ENCODE results near the gene TATDN2.

DNA sequence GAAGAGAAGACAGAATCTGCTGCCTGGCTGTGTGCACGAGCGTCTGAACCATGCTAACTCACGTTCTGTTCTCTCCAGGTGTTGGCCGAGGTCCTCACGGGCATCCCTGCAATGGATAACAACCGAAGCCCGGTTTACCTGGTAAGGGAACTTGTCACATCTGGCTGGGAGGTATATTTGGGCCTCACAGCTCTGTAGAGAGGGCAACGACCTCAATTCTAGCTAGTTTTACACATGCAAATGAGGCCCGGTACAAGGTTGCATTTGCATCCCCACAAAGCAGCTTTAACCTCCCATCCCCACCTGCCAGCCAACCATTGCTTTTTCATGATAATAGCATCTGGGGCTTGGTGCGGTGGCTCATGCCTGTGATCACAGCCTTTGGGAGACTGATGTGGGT lies 22.0 kb upstream of the TATDN2 start:
- TF ChIP-seq BHLHE40 (IDR thresholded peaks at IDR 0.05; ENCODE audit: borderline replicate concordance) = no peak
- no peak for TF ChIP-seq FOXK2 (IDR thresholded peaks at IDR 0.05)
- no peak for TF ChIP-seq CTBP1 (IDR thresholded peaks at IDR 0.05; ENCODE audit: borderline replicate concordance)
- TF ChIP-seq ZNF384 (IDR thresholded peaks at IDR 0.05) = no peak
- no peak for TF ChIP-seq SP1 (IDR thresholded peaks at IDR 0.05)
- no peak for TF ChIP-seq ELF4 (IDR thresholded peaks at IDR 0.05)
- no peak for TF ChIP-seq LEF1 (IDR thresholded peaks at IDR 0.05; ENCODE audit: borderline replicate concordance)
- no peak for TF ChIP-seq HDGF (IDR thresholded peaks at IDR 0.05; ENCODE audit: borderline replicate concordance)
- TF ChIP-seq NFRKB (IDR thresholded peaks at IDR 0.05) = no peak
- no peak for TF ChIP-seq TARDBP (IDR thresholded peaks at IDR 0.05)
- no peak for TF ChIP-seq FOXA1 (IDR thresholded peaks at IDR 0.05)
- TF ChIP-seq FOXM1 (IDR thresholded peaks at IDR 0.05; ENCODE audit: borderline replicate concordance) = no peak
- no peak for TF ChIP-seq SUZ12 (IDR thresholded peaks at IDR 0.05)
- TF ChIP-seq ARNT (IDR thresholded peaks at IDR 0.05) = no peak

Measured in HEK293T (cell line).